Glutamatergic neuron (in vitro differentiated cells): ENCODE results near the gene IL17B. TPM values are rescaled to one million over a fixed set of nuclear protein-coding genes. Genes with fewer than 3 reads are reported as not detected.

ENCODE experiments used
- DNase-seq: peaks from one replicate; pipeline ENCODE4 v3.0.0; 2022
- H3K27ac Mint-ChIP-seq: one replicate; pipeline ENCODE4 v1.8.0; 2020; ENCODE audit warnings: mild to moderate bottlenecking, mixed read lengths, inconsistent platforms; ENCODE audit not compliant: unreplicated experiment
- H3K27me3 Mint-ChIP-seq: one replicate; pipeline ENCODE4 v1.8.0; 2020; ENCODE audit warnings: mild to moderate bottlenecking, moderate library complexity, mixed read lengths, inconsistent platforms; ENCODE audit not compliant: unreplicated experiment
- H3K36me3 Mint-ChIP-seq: one replicate; pipeline ENCODE4 v1.8.0; 2020; ENCODE audit warnings: mild to moderate bottlenecking, mixed read lengths, inconsistent platforms; ENCODE audit not compliant: unreplicated experiment
- H3K4me1 Mint-ChIP-seq: one replicate; pipeline ENCODE4 v1.8.0; 2020; ENCODE audit warnings: mild to moderate bottlenecking, low read depth, mixed read lengths, inconsistent platforms; ENCODE audit not compliant: unreplicated experiment
- H3K4me3 Mint-ChIP-seq: one replicate; pipeline ENCODE4 v1.8.0; 2020; ENCODE audit warnings: mild to moderate bottlenecking, mixed read lengths, inconsistent platforms; ENCODE audit not compliant: unreplicated experiment
- H3K9me3 Mint-ChIP-seq: one replicate; pipeline ENCODE4 v1.8.0; 2020; ENCODE audit warnings: mild to moderate bottlenecking, moderate library complexity, mixed read lengths, inconsistent platforms; ENCODE audit not compliant: unreplicated experiment
- CTCF ChIP-seq: fragments of 200-600 bp; sonication (generic); IDR thresholded peaks from one replicate; pipeline ENCODE4 v1.5.0; 2021; ENCODE audit not compliant: partially characterized antibody, unreplicated experiment
- total RNA-seq: library from RNA; stranded (reverse); fragmentation: NEBNext Ultra II Directional; extraction: Animal tissue kit (Norgen Biotek cat#: 25700); gene quantifications from one replicate; pipeline ENCODE4 v1.2.1, GENCODE V29; 2021; ENCODE audit not compliant: unreplicated experiment

IL17B gene
- total RNA-seq, 1 donor from 2014 or later: 0.88 TPM

- peak overlapping the region; percentile 70 for H3K27ac Mint-ChIP-seq
- peaks cover 4% of the 10 kb centered on the region for H3K9me3 Mint-ChIP-seq
- no peak for DNase-seq
- H3K4me1 Mint-ChIP-seq: peaks cover 20% of the 10 kb centered on the region
- no peak overlapping the region for H3K4me3 Mint-ChIP-seq
- H3K27me3 Mint-ChIP-seq: peaks cover 7% of the 10 kb centered on the region
- no peaks in the 10 kb centered on the region for H3K36me3 Mint-ChIP-seq
- no peak for TF ChIP-seq CTCF
Observed at GRCh38 chr5:149421834-149422233, 42.7 kb upstream of the IL17B start.

- DNase-seq: no peak
Observed at GRCh38 chr5:149421372-149421685, 42.2 kb upstream of the IL17B start.

GRCh38 chr5:149420545-149421371 is 41.7 kb upstream of the IL17B start:
- Mint-ChIP-seq H3K9me3 (peaks cover 4% of the 10 kb centered on the region), H3K4me3 (no peak overlapping the region), H3K36me3 (no peaks in the 10 kb centered on the region), H3K4me1 (peaks cover 20% of the 10 kb centered on the region), H3K27me3 (peaks cover 7% of the 10 kb centered on the region), H3K27ac (no peak overlapping the region)
- no peak for DNase-seq
- TF ChIP-seq CTCF: no peak

More at GRCh38 chr5:149421372-149421685, 42.2 kb upstream of the IL17B start:
- Mint-ChIP-seq H3K27me3 (peaks cover 7% of the 10 kb centered on the region), H3K27ac (no peak overlapping the region), H3K36me3 (no peaks in the 10 kb centered on the region), H3K9me3 (peaks cover 4% of the 10 kb centered on the region), H3K4me3 (no peak overlapping the region), H3K4me1 (peaks cover 20% of the 10 kb centered on the region)
- TF ChIP-seq CTCF: no peak

- DNase-seq: no peak
- Mint-ChIP-seq H3K4me3 (no peak overlapping the region), H3K36me3 (no peaks in the 10 kb centered on the region), H3K4me1 (peaks cover 20% of the 10 kb centered on the region), H3K27ac (no peak overlapping the region), H3K9me3 (peaks cover 4% of the 10 kb centered on the region), H3K27me3 (peaks cover 5% of the 10 kb centered on the region)
- TF ChIP-seq CTCF: no peak
Observed at GRCh38 chr5:149419859-149420544, 40.9 kb upstream of the IL17B start.

GRCh38 chr5:149419532-149419858 is 40.4 kb upstream of the IL17B start:
- Mint-ChIP-seq H3K27me3 (peaks cover 7% of the 10 kb centered on the region), H3K36me3 (no peaks in the 10 kb centered on the region), H3K4me3 (no peak overlapping the region), H3K27ac (no peak overlapping the region), H3K4me1 (peaks cover 24% of the 10 kb centered on the region), H3K9me3 (peaks cover 3% of the 10 kb centered on the region)
- no peak for DNase-seq
- TF ChIP-seq CTCF: no peak
